ENCODE data around the gene GRIK1. TPM values are rescaled to one million over a fixed set of nuclear protein-coding genes. Genes with fewer than 3 reads are reported as not detected.

GRIK1 gene
- total RNA-seq, 4 donors from 2014 or later: 0.30 to 0.76 (median 0.36) TPM

GRCh38 chr21:29499229-29499628 lies 440.6 kb downstream of the GRIK1 start:
- DNase-seq (ENCODE audit: low spot score in 2 of 2): no peak
- intact Hi-C loops (cut with DNase I; ENCODE audit: low total_unique reads): no loop called here
- H3K4me3 ChIP-seq (ENCODE audit: low read depth, poor library complexity, severe bottlenecking): no peak overlapping the region
- WGBS, 2 donors: 92 to 98% methylated on average over 4 of the region's 4 CpGs
- TF ChIP-seq CTCF (IDR thresholded peaks at IDR 0.05) (no peak), POLR2A (IDR thresholded peaks at IDR 0.05) (no peak)

GRCh38 chr21:29496337-29496736 lies 443.5 kb downstream of the GRIK1 start:
- no peak for DNase-seq (ENCODE audit: low spot score in 2 of 2)
- H3K4me3 ChIP-seq (ENCODE audit: low read depth, poor library complexity, severe bottlenecking): no peak overlapping the region
- 61 to 72% methylated on average over 1 of the region's 1 CpG for WGBS, 2 donors
- no peak for TF ChIP-seq CTCF (IDR thresholded peaks at IDR 0.05)
- TF ChIP-seq POLR2A (IDR thresholded peaks at IDR 0.05): no peak
- intact Hi-C loops (cut with DNase I; ENCODE audit: low total_unique reads): no loop called here

- intact Hi-C loops (cut with DNase I; ENCODE audit: low total_unique reads): no loop called here
- H3K4me3 ChIP-seq (ENCODE audit: low read depth, poor library complexity, severe bottlenecking): no peak overlapping the region
- WGBS, 2 donors: 93 to 96% methylated on average over 3 of the region's 3 CpGs
- DNase-seq (ENCODE audit: low spot score in 2 of 2): no peak
- no peak for TF ChIP-seq CTCF (IDR thresholded peaks at IDR 0.05)
- TF ChIP-seq POLR2A (IDR thresholded peaks at IDR 0.05): no peak
These were observed 449.8 kb downstream of the GRIK1 start for GRCh38 chr21:29490016-29490415.

GRCh38 chr21:29487154-29487553 lies 452.6 kb downstream of the GRIK1 start:
- no peak for DNase-seq (ENCODE audit: low spot score in 2 of 2)
- H3K4me3 ChIP-seq (ENCODE audit: low read depth, poor library complexity, severe bottlenecking): no peak overlapping the region
- TF ChIP-seq CTCF (IDR thresholded peaks at IDR 0.05) (no peak), POLR2A (IDR thresholded peaks at IDR 0.05) (no peak)
- intact Hi-C loops (cut with DNase I; ENCODE audit: low total_unique reads): no loop called here
- 63 to 67% methylated on average over 4 of the region's 4 CpGs for WGBS, 2 donors

Other genes with a start within 250 kb of the GRIK1 start
- under 1 TPM in 1 of 4 donors, not detected in 3; 0.19 TPM for gene CLDN17, start 226.8 kb upstream of the GRIK1 start, total RNA-seq